Measurements from ENCODE around the gene ASAP3.

Gene ASAP3

DNA sequence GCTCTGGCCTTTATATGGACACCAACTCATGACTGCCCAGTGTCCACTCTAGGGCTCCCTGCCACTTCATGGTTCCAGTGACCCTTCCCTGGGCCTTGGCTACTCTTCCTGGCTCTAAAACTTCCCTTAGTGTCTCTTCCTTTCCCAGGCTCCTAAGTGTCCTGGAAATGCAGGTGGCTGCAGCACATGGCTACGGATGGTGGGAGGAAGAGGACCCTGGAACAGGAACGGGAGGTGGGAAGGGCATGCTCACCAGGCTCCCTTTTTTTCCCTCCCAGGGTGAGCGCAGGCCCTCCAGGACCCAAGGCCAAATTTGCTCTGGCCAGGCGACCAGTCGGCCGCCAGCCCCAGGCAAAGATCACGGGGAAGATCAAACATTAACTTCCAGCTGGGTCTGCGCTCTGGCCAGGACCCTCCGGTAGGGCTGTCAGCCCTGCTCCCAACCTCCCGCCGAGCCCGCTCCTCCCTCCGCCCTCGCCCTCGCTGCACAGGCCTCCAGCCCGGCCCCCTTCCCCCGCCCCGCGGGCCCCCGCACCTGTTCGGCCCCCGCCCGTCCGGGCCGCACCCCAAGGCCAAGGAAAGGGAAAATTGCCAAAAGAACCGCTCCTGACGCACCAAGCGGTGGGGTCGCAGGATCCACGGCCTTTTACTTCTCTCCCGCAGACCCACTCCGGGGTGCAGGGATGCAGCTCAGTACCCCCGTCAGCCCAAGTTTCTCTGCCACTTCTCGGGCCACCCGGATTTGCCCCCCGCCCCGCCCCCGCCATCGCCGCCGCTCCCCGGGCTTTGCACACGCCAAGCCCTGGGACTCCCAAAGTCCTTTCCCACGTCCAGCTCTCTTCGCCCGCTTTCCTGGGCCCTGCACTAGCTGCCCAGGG lies 60.3 kb downstream of the ASAP3 start:
- peak; percentile 19 for DNase-seq (ENCODE audit: low read depth)
- TF ChIP-seq, protein P1, sequence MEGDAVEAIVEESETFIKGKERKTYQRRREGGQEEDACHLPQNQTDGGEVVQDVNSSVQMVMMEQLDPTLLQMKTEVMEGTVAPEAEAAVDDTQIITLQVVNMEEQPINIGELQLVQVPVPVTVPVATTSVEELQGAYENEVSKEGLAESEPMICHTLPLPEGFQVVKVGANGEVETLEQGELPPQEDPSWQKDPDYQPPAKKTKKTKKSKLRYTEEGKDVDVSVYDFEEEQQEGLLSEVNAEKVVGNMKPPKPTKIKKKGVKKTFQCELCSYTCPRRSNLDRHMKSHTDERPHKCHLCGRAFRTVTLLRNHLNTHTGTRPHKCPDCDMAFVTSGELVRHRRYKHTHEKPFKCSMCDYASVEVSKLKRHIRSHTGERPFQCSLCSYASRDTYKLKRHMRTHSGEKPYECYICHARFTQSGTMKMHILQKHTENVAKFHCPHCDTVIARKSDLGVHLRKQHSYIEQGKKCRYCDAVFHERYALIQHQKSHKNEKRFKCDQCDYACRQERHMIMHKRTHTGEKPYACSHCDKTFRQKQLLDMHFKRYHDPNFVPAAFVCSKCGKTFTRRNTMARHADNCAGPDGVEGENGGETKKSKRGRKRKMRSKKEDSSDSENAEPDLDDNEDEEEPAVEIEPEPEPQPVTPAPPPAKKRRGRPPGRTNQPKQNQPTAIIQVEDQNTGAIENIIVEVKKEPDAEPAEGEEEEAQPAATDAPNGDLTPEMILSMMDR (conservative IDR thresholded peaks at IDR 0.05; ENCODE audit: low read length) = no peak
- H3K4me3 ChIP-seq (ENCODE audit: low read length) = peak overlapping the region; percentile 69

DNA sequence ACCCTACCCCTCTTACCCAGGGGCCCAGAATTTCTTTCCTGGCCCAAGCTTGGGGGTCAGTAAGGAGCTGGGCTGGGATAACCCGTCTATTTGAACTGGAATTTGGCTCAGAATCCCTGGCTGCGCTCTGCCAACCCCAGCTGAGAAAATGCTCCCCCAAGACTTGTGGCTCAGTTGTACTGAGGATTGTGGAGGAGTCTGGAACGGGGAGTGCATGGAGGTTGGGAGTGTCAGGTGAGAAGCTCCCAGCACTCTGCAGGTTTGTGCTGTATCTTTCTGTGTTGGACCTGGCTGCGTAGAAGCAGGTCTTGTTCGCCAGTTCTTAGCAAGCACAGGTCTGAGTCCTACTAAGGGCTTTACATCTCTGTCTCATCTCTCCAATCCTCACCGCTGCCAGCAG lies 61.0 kb downstream of the ASAP3 start:
- peak; percentile 6 for DNase-seq (ENCODE audit: low read depth)
- TF ChIP-seq, protein P1 (conservative IDR thresholded peaks at IDR 0.05; ENCODE audit: low read length) = no peak
- peak overlapping the region; percentile 69 for H3K4me3 ChIP-seq (ENCODE audit: low read length)

DNA sequence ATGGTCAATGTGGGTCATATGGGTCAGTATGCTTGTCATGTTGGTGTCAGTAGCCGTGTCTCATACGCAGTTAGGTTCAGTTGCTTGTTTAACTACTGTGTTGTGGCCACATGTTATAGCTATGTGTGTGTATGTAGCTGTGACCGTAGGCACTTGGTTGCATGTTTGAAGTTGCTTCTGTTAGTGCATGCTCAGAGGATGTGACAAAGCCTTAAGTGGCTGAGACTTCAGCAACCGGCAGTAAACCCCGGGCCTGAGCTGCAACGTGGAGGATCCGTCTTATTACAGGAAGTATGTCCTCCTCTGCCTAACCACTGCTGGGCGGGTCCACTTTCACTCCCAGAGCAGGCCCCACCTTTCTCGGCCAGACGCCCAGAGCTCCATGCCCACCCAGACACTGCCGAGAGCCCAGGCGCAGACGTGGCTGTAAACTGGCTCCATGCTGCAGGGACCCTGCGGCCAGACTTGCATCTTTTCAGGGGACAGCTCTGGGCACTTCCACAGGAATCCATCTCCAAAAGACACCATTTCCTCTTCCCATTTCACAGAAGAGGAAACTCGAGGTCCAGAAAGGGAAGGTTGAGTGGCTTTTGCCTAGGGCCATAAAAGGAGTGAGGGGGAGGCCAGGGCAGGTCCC lies 61.6 kb downstream of the ASAP3 start:
- H3K4me3 ChIP-seq (ENCODE audit: low read length) = peak overlapping the region; percentile 0
- peak; percentile 81 for DNase-seq (ENCODE audit: low read depth)
- TF ChIP-seq, protein P1 (conservative IDR thresholded peaks at IDR 0.05; ENCODE audit: low read length) = no peak

DNA sequence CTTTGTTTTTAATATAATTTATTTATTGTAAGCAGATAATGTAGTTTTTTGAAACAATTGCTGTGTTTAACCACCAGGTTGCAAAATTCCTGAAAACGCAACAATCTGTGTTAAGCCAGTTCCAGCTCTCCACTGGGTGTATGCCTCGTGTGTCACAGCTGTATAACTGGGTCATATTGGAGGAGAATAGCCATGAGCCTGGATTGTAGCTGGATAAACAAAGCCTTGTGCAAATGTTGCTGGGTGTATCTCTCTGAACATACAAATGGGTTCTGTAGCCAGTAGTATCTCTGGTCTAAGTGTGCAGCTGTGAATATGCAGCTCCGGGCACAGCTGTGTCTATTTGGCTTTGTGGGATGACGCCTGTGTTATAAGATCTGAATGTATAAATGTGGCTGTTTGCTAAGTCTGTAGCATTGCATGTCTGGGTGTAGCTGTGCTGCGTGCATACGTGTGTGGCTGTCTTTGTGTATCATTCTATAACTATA lies 62.2 kb downstream of the ASAP3 start:
- TF ChIP-seq, protein P1 (conservative IDR thresholded peaks at IDR 0.05; ENCODE audit: low read length) = peak; percentile 47
- no peak overlapping the region; the same call in 1 of the 2 replicates for H3K4me3 ChIP-seq (ENCODE audit: low read length)
- DNase-seq (ENCODE audit: low read depth) = peak; percentile 83

DNA sequence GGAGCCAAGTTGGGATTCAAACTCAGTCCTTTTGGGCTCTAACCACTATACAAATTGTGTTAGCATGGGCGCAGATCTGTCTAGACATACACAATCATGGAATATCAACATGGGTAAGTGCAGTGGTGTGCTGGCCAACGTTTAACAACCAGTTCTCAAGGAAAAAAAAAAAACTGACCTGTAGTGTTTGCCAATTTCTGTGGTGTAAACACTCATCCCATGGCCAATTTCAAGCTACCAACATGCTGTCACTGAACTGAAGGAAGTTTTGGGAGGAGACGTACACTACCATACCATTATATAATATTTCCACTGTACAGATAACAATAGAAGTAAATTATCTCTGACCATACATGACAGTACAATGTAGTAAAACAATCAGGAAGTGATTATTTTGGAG lies 62.6 kb downstream of the ASAP3 start:
- no peak for DNase-seq (ENCODE audit: low read depth)
- H3K4me3 ChIP-seq (ENCODE audit: low read length) = no peak overlapping the region
- TF ChIP-seq, protein P1 (conservative IDR thresholded peaks at IDR 0.05; ENCODE audit: low read length) = no peak

DNA sequence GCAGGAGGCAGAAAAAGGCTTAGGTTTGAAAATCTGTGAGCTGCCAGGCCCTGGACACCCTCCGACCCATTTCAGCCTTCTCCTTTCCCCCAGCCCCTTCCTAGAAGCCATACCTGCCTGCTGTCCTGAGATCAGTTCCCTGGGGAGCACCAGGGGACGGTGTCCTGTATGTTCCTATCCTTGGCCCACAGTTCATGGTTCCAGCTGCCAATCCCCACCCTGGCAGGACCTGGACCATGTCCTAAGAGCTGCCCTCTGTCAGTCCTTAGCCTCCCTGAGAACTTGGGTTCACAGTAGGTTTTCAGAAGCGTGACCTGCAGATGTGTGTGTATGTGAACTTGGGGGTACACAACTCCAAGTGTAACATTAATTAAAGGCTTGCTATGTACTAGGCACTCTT lies 63.2 kb downstream of the ASAP3 start:
- no peak for DNase-seq (ENCODE audit: low read depth)
- TF ChIP-seq, protein P1 (conservative IDR thresholded peaks at IDR 0.05; ENCODE audit: low read length) = no peak
- H3K4me3 ChIP-seq (ENCODE audit: low read length) = no peak overlapping the region
